Measurements from ENCODE around the gene SFXN3.

Gene SFXN3

DNA sequence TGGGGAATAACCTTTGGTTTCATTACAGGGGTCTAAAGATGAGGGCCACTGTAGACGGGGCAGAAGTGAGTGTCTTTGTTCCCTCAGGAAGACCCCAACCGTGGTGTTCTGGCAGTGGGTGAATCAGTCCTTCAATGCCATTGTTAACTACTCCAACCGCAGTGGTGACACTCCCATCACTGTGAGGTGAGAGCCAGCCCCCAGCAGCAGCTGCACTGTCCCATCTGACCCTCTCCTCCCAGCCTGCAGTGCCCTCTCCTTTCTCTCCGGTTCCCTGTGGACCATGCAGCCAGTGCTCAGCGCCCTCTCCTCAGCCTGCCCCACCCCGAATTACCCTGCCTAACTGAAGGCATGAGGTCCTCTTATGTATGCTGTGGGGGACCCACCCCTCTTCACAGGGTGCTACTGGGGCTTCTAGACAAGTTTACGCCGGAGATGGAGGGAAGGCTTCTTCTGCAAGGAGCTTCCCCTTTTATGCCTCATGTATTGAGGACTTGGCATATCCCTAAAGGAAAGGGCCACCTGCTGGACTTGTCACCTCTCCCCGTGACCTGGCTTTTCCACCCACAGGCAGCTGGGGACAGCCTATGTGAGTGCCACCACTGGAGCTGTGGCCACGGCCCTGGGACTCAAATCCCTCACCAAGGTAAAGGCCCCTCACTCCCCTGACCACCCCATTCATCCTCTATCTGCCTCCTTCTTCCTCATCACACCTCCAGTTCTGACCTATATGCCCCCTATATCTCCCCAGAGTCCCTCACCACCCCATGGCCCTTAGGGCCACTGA is 5.1 kb downstream of the SFXN3 start:
- DNase-seq (ENCODE audit: low read depth), result no peak

- DNase-seq (ENCODE audit: low read depth), result no peak
Measured at GRCh38 chr10:101036726-101037125, 5.7 kb downstream of the SFXN3 start.

GRCh38 chr10:101038484-101038883 is 7.5 kb downstream of the SFXN3 start:
- no peak for DNase-seq (ENCODE audit: low read depth)

DNA sequence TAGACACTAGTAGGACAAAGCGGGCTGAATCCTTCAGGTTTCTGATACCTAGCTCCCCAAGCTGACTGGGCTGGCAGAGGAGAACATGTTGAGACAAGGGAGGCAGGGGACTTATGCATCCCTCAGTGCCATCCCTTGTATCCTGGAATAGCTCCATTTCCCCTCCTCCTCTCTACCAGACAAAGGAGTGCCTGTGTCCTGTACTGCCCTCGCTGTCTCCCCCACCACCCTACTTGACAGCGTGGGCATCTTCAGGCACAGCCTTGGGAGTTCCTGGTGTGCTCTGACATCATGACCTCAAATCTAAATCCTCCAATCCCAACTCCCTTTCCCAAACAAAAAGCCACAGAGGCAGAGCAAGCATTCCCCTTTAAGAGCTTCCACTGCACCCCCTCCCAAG is 9.0 kb downstream of the SFXN3 start:
- DNase-seq (ENCODE audit: low read depth), result no peak

DNA sequence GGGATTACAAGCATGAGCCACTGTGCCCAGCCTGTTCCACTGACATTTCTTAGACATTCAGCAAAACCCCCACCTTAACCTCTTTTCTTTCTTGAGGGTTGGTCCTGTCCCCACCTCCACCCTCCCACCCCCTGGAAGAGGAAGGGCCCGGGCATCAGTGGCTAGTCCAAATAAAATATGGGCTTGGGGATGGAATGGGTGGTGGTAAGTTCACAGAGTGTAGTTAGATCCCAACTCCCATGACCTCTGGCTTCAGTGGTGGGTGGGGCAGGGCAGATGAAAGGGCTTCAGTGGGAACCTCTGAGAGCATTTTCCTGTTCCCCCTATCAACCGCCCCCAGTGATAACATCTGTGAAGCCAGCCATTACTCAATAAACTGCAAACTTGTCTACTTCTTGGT is 9.8 kb downstream of the SFXN3 start:
- DNase-seq (ENCODE audit: low read depth), result no peak

DNA sequence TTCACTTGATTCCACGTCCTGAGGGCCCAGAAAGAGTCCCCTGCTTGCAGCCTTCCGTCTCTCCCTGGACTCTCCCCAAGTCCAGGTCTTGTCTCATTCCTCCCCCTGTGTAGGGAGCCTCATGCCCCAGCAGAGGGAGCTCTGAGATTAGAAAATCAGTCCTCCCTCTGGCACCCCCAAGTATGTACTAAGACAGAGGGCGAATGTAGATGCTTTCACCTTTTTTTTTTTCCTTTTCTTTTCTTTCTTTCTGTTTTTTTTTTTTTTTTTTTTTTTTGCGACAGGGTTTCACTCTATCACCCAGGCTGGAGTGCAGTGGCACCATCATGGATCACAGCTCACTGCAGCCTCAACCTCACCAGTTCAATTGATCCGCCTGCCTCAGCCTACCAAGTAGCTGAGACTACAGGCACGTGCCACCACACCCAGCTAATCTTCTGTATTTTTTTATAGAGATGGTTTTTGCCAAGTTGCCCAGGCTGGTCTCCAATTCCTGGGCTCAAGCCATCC is 10.3 kb downstream of the SFXN3 start:
- DNase-seq (ENCODE audit: low read depth), result peak; percentile 36

DNA sequence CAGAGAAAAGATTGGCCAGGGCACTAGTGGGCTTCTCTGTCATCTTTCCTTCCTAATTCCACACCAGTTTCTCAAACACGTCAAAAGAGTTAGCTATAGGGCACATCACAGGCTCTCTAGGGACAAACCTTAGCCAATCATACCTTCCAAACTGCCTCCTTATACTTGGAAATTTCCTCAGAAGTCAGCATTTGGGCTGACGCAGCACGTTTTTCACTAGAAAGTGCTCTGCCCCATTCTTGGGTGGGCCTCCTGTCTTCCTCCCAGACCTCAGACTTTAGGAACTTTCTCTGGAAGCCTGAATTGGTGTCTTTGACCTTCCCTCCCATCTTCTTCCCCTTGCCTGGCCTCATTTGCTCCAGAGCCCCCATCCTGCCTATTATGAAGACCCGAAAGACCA is 11.1 kb downstream of the SFXN3 start:
- DNase-seq (ENCODE audit: low read depth), result no peak

DNA sequence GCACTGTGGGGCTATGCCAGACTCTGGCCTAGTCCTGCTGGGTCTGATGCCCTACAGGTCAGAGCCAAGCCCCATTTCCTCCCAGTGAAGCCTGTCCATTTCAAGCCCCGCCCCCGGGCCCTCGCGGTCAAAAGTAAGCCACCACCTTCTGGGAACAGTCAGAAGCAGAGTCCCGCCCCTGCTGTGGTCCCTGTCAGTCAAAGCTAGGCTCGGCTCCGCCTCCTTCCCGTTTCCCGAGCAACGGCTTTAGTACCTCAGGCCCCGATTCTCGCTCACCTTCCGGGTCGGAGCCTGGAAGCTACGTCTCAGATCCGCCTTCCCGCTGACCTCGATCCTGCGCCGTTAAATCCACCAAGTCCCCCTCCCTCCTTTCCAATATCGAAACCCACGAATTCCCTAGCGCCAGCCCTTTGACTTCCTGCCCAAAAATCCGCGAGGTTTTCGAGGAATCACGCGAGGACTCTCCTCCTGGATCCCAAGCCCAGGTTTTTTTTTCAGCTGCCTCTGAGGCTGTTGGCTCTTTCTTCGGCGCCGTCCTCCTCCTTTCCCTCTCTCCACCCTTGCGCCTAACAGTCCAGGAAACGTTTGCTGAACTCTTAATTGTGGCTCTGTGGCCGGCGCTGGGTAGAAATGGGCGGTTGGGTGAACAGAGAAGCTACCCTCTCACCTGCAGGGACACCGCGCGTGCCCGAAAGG is 11.8 kb downstream of the SFXN3 start:
- DNase-seq (ENCODE audit: low read depth), result no peak

- no peak for DNase-seq (ENCODE audit: low read depth)
Measured at GRCh38 chr10:101043363-101043707, 12.3 kb downstream of the SFXN3 start.

- no peak for DNase-seq (ENCODE audit: low read depth)
Measured at GRCh38 chr10:101044117-101044516, 13.1 kb downstream of the SFXN3 start.

DNA sequence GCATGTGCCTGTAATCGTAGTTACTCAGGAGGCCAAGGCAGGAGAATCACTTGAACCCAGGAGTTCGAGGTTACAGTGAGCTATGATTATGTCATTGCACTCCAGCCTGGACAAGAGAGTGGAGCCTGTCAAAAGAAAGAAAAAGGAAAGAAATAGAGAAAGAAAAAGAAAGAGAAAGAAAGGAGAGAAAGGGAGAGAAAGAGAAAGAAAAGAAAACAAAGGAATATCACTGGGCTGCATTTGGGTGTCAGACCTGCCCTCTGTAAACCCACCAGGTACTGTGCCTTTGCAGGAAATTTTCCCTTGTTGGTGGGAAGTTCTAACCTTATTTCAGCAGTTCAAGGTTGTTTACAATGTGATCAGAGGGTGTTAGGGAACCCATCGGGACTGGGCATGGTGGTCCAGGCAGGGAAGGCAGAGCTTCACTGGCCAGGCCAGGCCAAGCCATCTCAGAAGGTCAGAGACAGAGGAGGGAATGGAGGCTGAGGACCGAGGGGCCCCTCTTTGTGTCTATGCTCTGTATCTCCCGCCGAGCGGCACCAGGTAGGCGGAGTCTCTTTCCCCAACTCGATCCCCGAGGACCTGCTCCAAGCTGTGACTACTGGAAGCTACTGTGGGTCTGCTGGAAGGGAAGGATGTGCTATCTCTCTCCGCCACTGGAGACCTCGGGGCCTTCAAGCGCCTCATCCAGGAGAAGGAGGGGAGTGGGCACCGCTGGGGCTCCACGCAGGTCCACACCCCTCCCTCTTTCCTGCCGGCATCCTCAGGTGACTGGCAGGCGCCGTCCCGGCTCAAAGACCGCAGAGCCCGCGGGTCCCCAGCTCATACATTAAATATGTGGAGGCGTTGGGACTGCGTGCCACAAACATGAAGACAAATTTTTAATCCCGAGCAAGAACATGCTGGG is 15.6 kb downstream of the SFXN3 start:
- DNase-seq (ENCODE audit: low read depth), result no peak

- no peak for DNase-seq (ENCODE audit: low read depth)
Measured at GRCh38 chr10:101047268-101047667, 16.2 kb downstream of the SFXN3 start.

DNA sequence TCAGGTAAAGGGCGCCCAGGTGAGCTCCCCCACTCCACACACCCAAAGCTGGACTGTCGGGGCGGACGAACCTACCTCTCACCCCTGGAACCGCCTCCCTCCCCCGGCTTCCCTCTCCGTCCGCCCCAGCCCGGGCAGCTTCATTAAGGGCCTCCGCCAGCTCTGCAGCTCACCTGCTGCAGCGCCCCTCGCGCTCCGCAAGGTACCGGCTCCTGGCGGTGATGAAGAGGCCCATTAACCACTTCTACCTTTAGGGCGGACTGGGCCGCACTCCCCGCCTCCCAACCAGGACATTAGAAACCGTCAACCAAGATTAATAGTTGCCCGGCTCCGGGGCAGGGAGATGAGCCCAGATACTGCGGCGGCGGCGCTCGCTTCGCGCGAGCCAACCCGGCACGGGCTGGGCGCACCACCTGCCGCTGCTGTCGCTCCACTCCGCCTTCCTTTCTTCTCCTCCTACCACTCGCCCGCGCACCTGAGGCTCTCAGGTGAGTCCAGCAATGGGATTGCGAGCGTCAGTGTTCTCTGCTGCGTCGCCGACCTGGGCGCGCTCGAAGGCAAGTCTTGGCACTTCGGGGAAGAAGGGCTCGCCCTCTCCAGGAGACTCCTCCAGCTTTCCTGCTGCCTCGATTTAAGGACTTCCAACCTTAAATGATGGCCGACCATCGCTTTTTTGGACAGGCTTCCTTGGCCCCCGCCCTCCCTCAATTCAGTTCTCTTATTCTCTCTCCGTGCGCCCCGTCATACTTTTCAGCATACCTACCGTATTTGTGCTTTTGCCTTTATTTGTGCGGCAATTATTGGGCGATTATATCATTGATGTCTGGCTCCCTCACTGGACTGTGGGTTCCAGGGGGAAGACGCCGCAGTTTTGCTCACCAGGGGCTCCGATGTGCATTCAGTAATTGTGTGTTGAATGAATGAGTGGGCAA is 17.2 kb downstream of the SFXN3 start:
- DNase-seq (ENCODE audit: low read depth), result no peak

- DNase-seq (ENCODE audit: low read depth), result no peak
Measured at GRCh38 chr10:101050208-101051069, 19.4 kb downstream of the SFXN3 start.

DNA sequence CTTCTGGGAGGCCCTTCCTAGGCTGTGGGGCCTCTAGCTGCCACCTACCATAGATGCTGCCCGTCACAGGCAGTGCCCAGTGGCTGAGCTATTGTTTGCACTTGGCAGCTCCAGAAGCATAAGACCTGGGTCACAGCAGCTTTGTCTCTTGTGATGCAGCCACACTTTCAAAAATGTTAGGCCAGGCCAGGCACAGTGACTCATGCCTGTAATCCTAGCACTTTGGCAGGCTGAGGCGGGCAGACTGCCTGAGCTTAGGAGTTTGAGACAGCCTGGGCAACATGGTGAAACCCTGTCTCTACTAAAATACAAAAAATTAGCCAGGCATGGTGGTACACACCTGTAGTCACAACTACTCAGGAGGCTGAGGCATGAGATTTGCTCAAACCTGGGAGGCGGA is 21.3 kb downstream of the SFXN3 start:
- no peak for DNase-seq (ENCODE audit: low read depth)

GRCh38 chr10:101053516-101053915 is 22.5 kb downstream of the SFXN3 start:
- no peak for DNase-seq (ENCODE audit: low read depth)

DNA sequence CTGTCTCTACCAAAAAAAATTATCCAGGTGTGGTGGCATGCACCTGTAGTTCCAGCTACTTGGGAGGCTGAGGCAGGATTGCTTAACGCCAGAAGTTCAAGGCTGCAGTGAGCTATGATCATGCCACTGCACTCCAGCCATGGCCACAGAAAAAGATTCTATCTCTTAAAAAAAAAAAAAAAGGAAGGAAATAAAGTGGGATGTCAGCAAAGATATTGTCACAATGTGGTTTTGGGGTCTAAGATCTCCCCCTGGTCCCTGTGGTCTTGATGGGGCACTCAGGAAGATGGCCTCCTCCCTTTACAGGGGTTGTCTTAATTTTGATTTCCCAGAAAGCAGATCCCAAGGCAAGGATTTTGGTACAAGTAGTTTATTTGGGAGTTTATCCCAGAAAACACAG is 23.3 kb downstream of the SFXN3 start:
- DNase-seq (ENCODE audit: low read depth), result no peak

GRCh38 chr10:101054876-101055275 is 23.8 kb downstream of the SFXN3 start:
- DNase-seq (ENCODE audit: low read depth), result no peak

DNA sequence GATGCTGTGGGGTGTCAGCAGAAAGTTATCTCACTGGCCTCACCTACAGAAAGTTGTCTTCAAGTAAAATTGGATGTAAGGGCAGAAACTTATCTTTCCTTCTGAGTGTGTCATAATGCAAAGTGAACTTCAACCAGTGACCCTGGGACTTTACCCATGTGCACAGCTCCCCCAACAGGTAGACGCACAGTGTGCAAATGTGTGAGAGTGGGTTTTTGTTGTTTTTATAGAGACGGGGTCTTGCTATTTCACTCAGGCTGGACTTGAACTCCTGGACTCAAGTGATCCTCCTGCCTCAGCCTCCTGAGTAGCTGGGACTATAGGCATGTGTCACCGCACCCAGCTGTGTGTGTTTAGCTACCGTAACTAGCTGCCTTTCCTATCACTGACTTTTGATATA is 24.4 kb downstream of the SFXN3 start:
- DNase-seq (ENCODE audit: low read depth), result no peak

GRCh38 chr10:101056365-101057151 is 25.5 kb downstream of the SFXN3 start:
- DNase-seq (ENCODE audit: low read depth), result no peak

Measured in HS-27A (cell line).